Raji (cell line): ENCODE measurements around the gene DCAF16.

Experiments
- POLR2A ChIP-seq: IDR thresholded peaks from 2 replicates; pipeline ENCODE4 v1.6.1; 2011; ENCODE audit warnings: low read depth, low read length, control low read depth; ENCODE audit not compliant: insufficient read depth

The DCAF16 gene

GRCh38 chr4:17765514-17766286 lies 44.9 kb downstream of the DCAF16 start:
- no peak for TF ChIP-seq POLR2A

- TF ChIP-seq POLR2A, result no peak
Observed at GRCh38 chr4:17763931-17764330, 46.6 kb downstream of the DCAF16 start.

- no peak for TF ChIP-seq POLR2A
Observed at GRCh38 chr4:17763416-17763815, 47.1 kb downstream of the DCAF16 start.

- TF ChIP-seq POLR2A, result no peak
Observed at GRCh38 chr4:17762726-17763125, 47.8 kb downstream of the DCAF16 start.

GRCh38 chr4:17761062-17761461 lies 49.5 kb downstream of the DCAF16 start:
- no peak for TF ChIP-seq POLR2A

GRCh38 chr4:17760626-17761025 lies 49.9 kb downstream of the DCAF16 start:
- no peak for TF ChIP-seq POLR2A

- TF ChIP-seq POLR2A, result no peak
Observed at GRCh38 chr4:17758485-17758884, 52.1 kb downstream of the DCAF16 start.

- no peak for TF ChIP-seq POLR2A
Observed at GRCh38 chr4:17757621-17758020, 52.9 kb downstream of the DCAF16 start.

- TF ChIP-seq POLR2A, result no peak
Observed at GRCh38 chr4:17753646-17754045, 56.9 kb downstream of the DCAF16 start.
